Cardiac muscle cell (in vitro differentiated cells and primary cell): ENCODE data around the gene ABL2. TPM values are rescaled to one million over a fixed set of nuclear protein-coding genes. Genes with fewer than 3 reads are reported as not detected.
"Not testable (repeated sequence)": the region's sequence is repeated elsewhere in the genome, so short reads cannot be mapped to it uniquely, and the experiment has no call there.

Experiments used
- DNase-seq, 2 donors: peaks; one replicate each; pipeline versions ENCODE4 v3.0.0 to v3.0.0-alpha.2; 2010 to 2017; ENCODE audit warnings: low read depth in 1 of 2, low spot score in 1 of 2
- H3K27ac ChIP-seq: fragments of 200-600 bp; sonication (generic); 2 replicates; pipeline ENCODE4 v1.5.1; 2016
- H3K27me3 ChIP-seq: fragments of 200-600 bp; sonication (generic); 2 replicates; pipeline ENCODE4 v1.6.0; 2016; ENCODE audit warnings: control low read depth
- H3K36me3 ChIP-seq: fragments of 200-600 bp; sonication (generic); 2 replicates; pipeline ENCODE4 v1.5.1; 2016; ENCODE audit warnings: control low read depth
- H3K4me1 ChIP-seq: fragments of 200-600 bp; sonication (generic); 2 replicates; pipeline ENCODE4 v1.8.1; 2017; ENCODE audit warnings: low read depth, mild to moderate bottlenecking, mixed run types
- H3K4me3 ChIP-seq: fragments of 200-600 bp; sonication (generic); 2 replicates; pipeline ENCODE4 v1.5.1; 2016; ENCODE audit warnings: mild to moderate bottlenecking
- H3K9me3 ChIP-seq: fragments of 200-600 bp; sonication (generic); 2 replicates; pipeline ENCODE4 v1.5.1; 2017; ENCODE audit warnings: low read depth, mild to moderate bottlenecking, control low read depth
- CTCF ChIP-seq: IDR thresholded peaks from 2 replicates; pipeline ENCODE4 v1.5.1; 2012; ENCODE audit warnings: low read depth, mild to moderate bottlenecking, low read length
- polyA plus RNA-seq: library from polyadenylated mRNA; unstranded; fragments of >200 nt; fragmentation: Nextera tagmentation; extraction: Ambion mirVana; gene quantifications from 2 replicates; pipeline ENCODE4 v1.2.1, GENCODE V29; 2016
- total RNA-seq: library from RNA; depleted of rRNA; stranded (reverse); fragments of >200 nt; gene quantifications from 2 replicates; pipeline ENCODE4 v1.2.3, GENCODE V29; 2016

The ABL2 gene
- total RNA-seq = 5.9 and 13.5 TPM in 2 replicates
- polyA plus RNA-seq = 5.0 and 6.9 TPM in 2 replicates

GRCh38 chr1:179229214-179230140 lies at the start of gene ABL2:
Gene ABL2 (minus strand): TSS chr1:179229677. CDS start chr1:179229397, 280 bp downstream.
- peak; percentile 47 to 81 for DNase-seq
- H3K36me3 ChIP-seq = no peaks in the 10 kb centered on the region
- no peaks in the 10 kb centered on the region for H3K9me3 ChIP-seq
- peaks cover 7% of the 10 kb centered on the region for H3K4me1 ChIP-seq
- peak within 1 kb of the TSS; percentile 100 for H3K4me3 ChIP-seq
- H3K27ac ChIP-seq = peak within 1 kb of the TSS; percentile 99
- TF ChIP-seq CTCF = no peak
- no peaks in the 10 kb centered on the region for H3K27me3 ChIP-seq

GRCh38 chr1:179278920-179279319 lies 49.4 kb upstream of the ABL2 start:
- Histone ChIP-seq H3K36me3 (no peaks in the 10 kb centered on the region), H3K27me3 (no peaks in the 10 kb centered on the region), H3K9me3 (no peaks in the 10 kb centered on the region), H3K4me3 (no peak overlapping the region), H3K27ac (no peak overlapping the region), H3K4me1 (no peaks in the 10 kb centered on the region)
- no peak for TF ChIP-seq CTCF
- no peak for DNase-seq

- DNase-seq, H3K36me3 ChIP-seq, H3K4me3 ChIP-seq, H3K27ac ChIP-seq, H3K9me3 ChIP-seq, H3K27me3 ChIP-seq, H3K4me1 ChIP-seq: not testable (repeated sequence)
Observed at GRCh38 chr1:179274424-179274823, 44.9 kb upstream of the ABL2 start.

GRCh38 chr1:179269071-179269470 lies 39.6 kb upstream of the ABL2 start:
- Histone ChIP-seq H3K4me1 (no peaks in the 10 kb centered on the region), H3K27me3 (no peaks in the 10 kb centered on the region), H3K9me3 (no peaks in the 10 kb centered on the region), H3K36me3 (no peaks in the 10 kb centered on the region), H3K4me3 (no peak overlapping the region), H3K27ac (no peak overlapping the region)
- no peak for DNase-seq
- no peak for TF ChIP-seq CTCF

GRCh38 chr1:179264507-179264906 lies 35.0 kb upstream of the ABL2 start:
- no peaks in the 10 kb centered on the region for H3K27me3 ChIP-seq
- TF ChIP-seq CTCF = no peak
- H3K27ac ChIP-seq = no peak overlapping the region
- no peak overlapping the region for H3K4me3 ChIP-seq
- DNase-seq = peak in 1 of 2 donors; percentile 42
- H3K4me1 ChIP-seq = no peaks in the 10 kb centered on the region
- H3K36me3 ChIP-seq = no peaks in the 10 kb centered on the region
- H3K9me3 ChIP-seq = no peaks in the 10 kb centered on the region

GRCh38 chr1:179263121-179263520 lies 33.6 kb upstream of the ABL2 start:
- Histone ChIP-seq H3K27ac (no peak overlapping the region), H3K27me3 (no peaks in the 10 kb centered on the region), H3K4me1 (no peaks in the 10 kb centered on the region), H3K4me3 (no peak overlapping the region), H3K36me3 (no peaks in the 10 kb centered on the region), H3K9me3 (no peaks in the 10 kb centered on the region)
- DNase-seq = no peak
- no peak for TF ChIP-seq CTCF
